ENCODE results near the gene ME2.
"Not testable (repeated sequence)": the region's sequence is repeated elsewhere in the genome, so short reads cannot be mapped to it uniquely, and the experiment has no call there.

- not testable (repeated sequence) for TF ChIP-seq PPARD (CRISPR knock-in tag; IDR thresholded peaks at IDR 0.05); PHF8 (IDR thresholded peaks at IDR 0.05; ENCODE audit: borderline replicate concordance, low read length); KLF10 (CRISPR knock-in tag; IDR thresholded peaks at IDR 0.05); EP300 (IDR thresholded peaks at IDR 0.05; ENCODE audit: low read length); ZFX (CRISPR knock-in tag; IDR thresholded peaks at IDR 0.05); TFE3 (CRISPR knock-in tag; IDR thresholded peaks at IDR 0.05); POLR2AphosphoS5 (IDR thresholded peaks at IDR 0.05; ENCODE audit: control insufficient read depth, insufficient read depth, low read depth, low read length)
Observed at GRCh38 chr18:50833496-50833895, 45.4 kb upstream of the ME2 start.

Data from K562 (cell line).